Measurements from ENCODE around the gene MIOS. TPM values are rescaled to one million over a fixed set of nuclear protein-coding genes. Genes with fewer than 3 reads are reported as not detected.

Gene MIOS
- total RNA-seq, 1 donor: 44.9 TPM

- TF ChIP-seq, protein P1, sequence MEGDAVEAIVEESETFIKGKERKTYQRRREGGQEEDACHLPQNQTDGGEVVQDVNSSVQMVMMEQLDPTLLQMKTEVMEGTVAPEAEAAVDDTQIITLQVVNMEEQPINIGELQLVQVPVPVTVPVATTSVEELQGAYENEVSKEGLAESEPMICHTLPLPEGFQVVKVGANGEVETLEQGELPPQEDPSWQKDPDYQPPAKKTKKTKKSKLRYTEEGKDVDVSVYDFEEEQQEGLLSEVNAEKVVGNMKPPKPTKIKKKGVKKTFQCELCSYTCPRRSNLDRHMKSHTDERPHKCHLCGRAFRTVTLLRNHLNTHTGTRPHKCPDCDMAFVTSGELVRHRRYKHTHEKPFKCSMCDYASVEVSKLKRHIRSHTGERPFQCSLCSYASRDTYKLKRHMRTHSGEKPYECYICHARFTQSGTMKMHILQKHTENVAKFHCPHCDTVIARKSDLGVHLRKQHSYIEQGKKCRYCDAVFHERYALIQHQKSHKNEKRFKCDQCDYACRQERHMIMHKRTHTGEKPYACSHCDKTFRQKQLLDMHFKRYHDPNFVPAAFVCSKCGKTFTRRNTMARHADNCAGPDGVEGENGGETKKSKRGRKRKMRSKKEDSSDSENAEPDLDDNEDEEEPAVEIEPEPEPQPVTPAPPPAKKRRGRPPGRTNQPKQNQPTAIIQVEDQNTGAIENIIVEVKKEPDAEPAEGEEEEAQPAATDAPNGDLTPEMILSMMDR (IDR thresholded peaks at IDR 0.05; ENCODE audit: insufficient read depth, low read depth, low read length): no peak
- no peak overlapping the region for H3K4me3 ChIP-seq (ENCODE audit: low read depth, low read length)
- DNase-seq (ENCODE audit: low read depth): peak; percentile 65
These were observed 3.9 kb upstream of the MIOS start for GRCh38 chr7:7562736-7563135.

DNA sequence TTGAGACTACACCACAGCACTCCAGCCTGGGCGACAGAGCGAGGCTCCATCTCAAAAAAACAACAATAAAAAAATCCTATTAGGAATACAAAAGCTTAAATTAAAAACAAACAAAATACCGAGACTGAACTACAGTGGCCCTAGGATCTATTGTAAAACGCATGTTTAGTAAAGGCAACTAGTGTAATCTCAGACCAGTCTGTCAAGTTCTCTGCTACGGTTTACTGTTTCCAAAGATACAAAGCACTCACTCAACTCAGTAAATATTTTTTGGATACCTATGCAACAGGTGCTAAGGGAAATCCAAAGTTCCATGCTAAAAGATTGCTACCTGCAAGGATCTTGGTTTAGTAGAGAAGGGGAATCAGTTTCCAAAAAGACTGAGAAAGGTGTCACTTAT is 3.4 kb upstream of the MIOS start:
- TF ChIP-seq, protein P1 (IDR thresholded peaks at IDR 0.05; ENCODE audit: insufficient read depth, low read depth, low read length): no peak
- no peak for DNase-seq (ENCODE audit: low read depth)
- H3K4me3 ChIP-seq (ENCODE audit: low read depth, low read length): no peak overlapping the region

- TF ChIP-seq, protein P1 (IDR thresholded peaks at IDR 0.05; ENCODE audit: insufficient read depth, low read depth, low read length): no peak
- DNase-seq (ENCODE audit: low read depth): peak; percentile 16
- no peak overlapping the region for H3K4me3 ChIP-seq (ENCODE audit: low read depth, low read length)
These were observed 2.9 kb upstream of the MIOS start for GRCh38 chr7:7563813-7564212.

GRCh38 chr7:7564323-7564780 is 2.3 kb upstream of the MIOS start:
- H3K4me3 ChIP-seq (ENCODE audit: low read depth, low read length): no peak overlapping the region
- TF ChIP-seq, protein P1 (IDR thresholded peaks at IDR 0.05; ENCODE audit: insufficient read depth, low read depth, low read length): no peak
- peak; percentile 81 for DNase-seq (ENCODE audit: low read depth)

- TF ChIP-seq, protein P1 (IDR thresholded peaks at IDR 0.05; ENCODE audit: insufficient read depth, low read depth, low read length): no peak
- DNase-seq (ENCODE audit: low read depth): no peak
These were observed 1.5 kb upstream of the MIOS start for GRCh38 chr7:7565018-7565680.

DNA sequence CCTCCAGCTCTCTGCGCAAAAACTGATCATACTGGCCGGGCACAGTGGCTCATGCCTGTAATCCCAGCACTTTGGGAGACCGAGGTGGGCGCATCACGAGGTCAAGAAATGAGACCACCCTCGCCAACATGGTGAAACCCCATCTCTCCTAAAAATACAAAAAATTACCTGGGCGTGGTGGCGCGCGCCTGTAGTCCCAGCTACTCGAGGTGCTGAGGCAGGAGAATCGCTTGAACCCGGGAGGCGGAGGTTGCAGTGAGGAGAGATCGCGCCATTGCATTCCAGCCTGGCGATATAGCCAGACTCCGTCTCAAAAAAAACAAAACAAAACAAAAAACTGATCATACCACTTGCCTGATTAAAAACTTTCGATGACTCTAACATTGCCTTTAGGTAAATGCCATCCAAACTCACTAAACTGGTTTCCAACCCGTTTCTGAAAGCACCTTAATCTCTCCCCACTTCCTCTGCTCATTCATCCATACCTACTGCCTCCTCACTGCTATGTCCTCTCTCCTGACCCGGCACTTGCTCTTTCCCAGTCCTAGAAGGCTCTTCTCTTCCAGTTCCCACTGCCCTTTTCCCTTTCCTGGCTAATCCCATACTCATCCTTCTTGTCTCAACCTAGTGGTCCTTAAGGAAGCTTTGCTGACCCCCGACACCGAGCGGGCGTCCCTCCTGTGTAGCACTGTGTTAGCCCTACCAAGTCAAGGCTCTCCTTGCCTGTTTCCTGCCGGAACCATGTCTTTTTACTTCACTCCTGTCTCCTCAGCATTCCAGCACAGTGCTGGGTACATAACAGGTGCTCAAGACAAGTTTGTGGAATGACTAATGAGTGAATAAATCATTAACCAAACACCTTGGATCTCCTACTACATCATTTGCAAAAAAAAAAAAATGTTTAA is 686 bp upstream of the MIOS start:
- no peak for DNase-seq (ENCODE audit: low read depth)

More at GRCh38 chr7:7565018-7565680, 1.5 kb upstream of the MIOS start:
- no peak overlapping the region for H3K4me3 ChIP-seq (ENCODE audit: low read depth, low read length)

More for the DNA sequence above, 686 bp upstream of the MIOS start:
- H3K4me3 ChIP-seq (ENCODE audit: low read depth, low read length): peak overlapping the region; percentile 83
- TF ChIP-seq, protein P1 (IDR thresholded peaks at IDR 0.05; ENCODE audit: insufficient read depth, low read depth, low read length): no peak

All from fibroblast of villous mesenchyme (primary cell).